Measurements from ENCODE around the gene NSUN5. TPM values are rescaled to one million over a fixed set of nuclear protein-coding genes. Genes with fewer than 3 reads are reported as not detected.

The NSUN5 gene
- total RNA-seq, 4 donors from 2014 or later = 18.2 to 27.7 (median 25.2) TPM

Small RNA genes lying within 50 kb of the gene (small RNA-seq; reads per million reads assigned to genes)
- 0 reads per million in 2 donors for gene RNU6-1080P

Other genes with a start within 250 kb of the NSUN5 start
- gene SPDYE9, start 222.8 kb downstream of the NSUN5 start, total RNA-seq = not detected
- gene TRIM50, start 19.3 kb upstream of the NSUN5 start, total RNA-seq = 1 to 10 TPM in 3 of 4 donors, not detected in 1; 1.1 to 5.4 (median 2.6) TPM
- gene FKBP6, start 19.3 kb upstream of the NSUN5 start, total RNA-seq = not detected
- gene FZD9, start 125.0 kb upstream of the NSUN5 start, total RNA-seq = 1 to 10 TPM in 2 of 4 donors, under 1 TPM in 1, not detected in 1; 0.88 to 3.8 (median 1.2) TPM
- 100 to 1,000 TPM in 1 of 4 donors, 10 to 100 TPM in 3; 38.6 to 162 (median 52.6) TPM for gene BAZ1B, start 213.5 kb upstream of the NSUN5 start, total RNA-seq
- gene BCL7B, start 248.9 kb upstream of the NSUN5 start, total RNA-seq = 10 to 100 TPM; 63.5 to 73.4 (median 70.6) TPM